Measurements from ENCODE around the gene RALGAPA1. TPM values are rescaled to one million over a fixed set of nuclear protein-coding genes. Genes with fewer than 3 reads are reported as not detected.
A peak's percentile ranks its signal among the peaks of the same experiment; 100 is the strongest.

The RALGAPA1 gene
- total RNA-seq, 1 donor from 2014 or later = 19.5 TPM

GRCh38 chr14:35819591-35820540 is 10.8 kb upstream of the RALGAPA1 start:
- no peak overlapping the region for H3K4me3 ChIP-seq (ENCODE audit: low read depth, low read length)
- no peak for DNase-seq (ENCODE audit: low read depth)
- no peak for TF ChIP-seq CTCF (conservative IDR thresholded peaks at IDR 0.05; ENCODE audit: low read depth, low read length)

- DNase-seq (ENCODE audit: low read depth) = no peak
- H3K4me3 ChIP-seq (ENCODE audit: low read depth, low read length) = no peak overlapping the region
- TF ChIP-seq CTCF (conservative IDR thresholded peaks at IDR 0.05; ENCODE audit: low read depth, low read length) = peak; percentile 66
These were observed 9.4 kb upstream of the RALGAPA1 start for GRCh38 chr14:35818346-35819115.

GRCh38 chr14:35814371-35815005 is 5.4 kb upstream of the RALGAPA1 start:
- DNase-seq (ENCODE audit: low read depth) = no peak
- peak; percentile 93 for TF ChIP-seq CTCF (conservative IDR thresholded peaks at IDR 0.05; ENCODE audit: low read depth, low read length)
- no peak overlapping the region for H3K4me3 ChIP-seq (ENCODE audit: low read depth, low read length)

- no peak for DNase-seq (ENCODE audit: low read depth)
- no peak for TF ChIP-seq CTCF (conservative IDR thresholded peaks at IDR 0.05; ENCODE audit: low read depth, low read length)
- H3K4me3 ChIP-seq (ENCODE audit: low read depth, low read length) = no peak overlapping the region
These were observed 1.9 kb upstream of the RALGAPA1 start for GRCh38 chr14:35810963-35811362.

GRCh38 chr14:35809597-35809996 is 502 bp upstream of the RALGAPA1 start:
- no peak for DNase-seq (ENCODE audit: low read depth)
- H3K4me3 ChIP-seq (ENCODE audit: low read depth, low read length) = no peak overlapping the region
- no peak for TF ChIP-seq CTCF (conservative IDR thresholded peaks at IDR 0.05; ENCODE audit: low read depth, low read length)

- no peak for TF ChIP-seq CTCF (conservative IDR thresholded peaks at IDR 0.05; ENCODE audit: low read depth, low read length)
- no peak for DNase-seq (ENCODE audit: low read depth)
- H3K4me3 ChIP-seq (ENCODE audit: low read depth, low read length) = peak overlapping the region; percentile 89
These were observed 938 bp downstream of the RALGAPA1 start for GRCh38 chr14:35808076-35808637.
